Liver (tissue), 3 donors: ENCODE results near the gene STEAP2.

Experiments used
- GABPA ChIP-seq, 2 donors: IDR thresholded peaks in 1 of 2; conservative IDR thresholded peaks in 1 of 2; 2 replicates each; pipeline ENCODE4 v1.6.1; 2016; ENCODE audit warnings: antibody characterized with exemption in 2 of 2, mild to moderate bottlenecking in 1 of 2, moderate library complexity in 1 of 2
- JUND ChIP-seq, 2 donors: IDR thresholded peaks; 2 replicates each; pipeline ENCODE4 v1.6.1; 2016; ENCODE audit warnings: antibody characterized with exemption in 2 of 2
- TF ChIP-seq, protein P1 (sequence below): fragments of 150-350 bp; IDR thresholded peaks from 2 replicates; pipeline ENCODE4 v1.5.1; 2017; ENCODE audit warnings: improper control_type of control experiment, low read depth, low read length; ENCODE audit not compliant: missing input control
- TF ChIP-seq, protein P2 (sequence below): IDR thresholded peaks from 2 replicates; pipeline ENCODE4 v1.6.1; 2016; ENCODE audit warnings: antibody characterized with exemption
- donor health status: healthy.
- donor health status: healthy.

DNA sequence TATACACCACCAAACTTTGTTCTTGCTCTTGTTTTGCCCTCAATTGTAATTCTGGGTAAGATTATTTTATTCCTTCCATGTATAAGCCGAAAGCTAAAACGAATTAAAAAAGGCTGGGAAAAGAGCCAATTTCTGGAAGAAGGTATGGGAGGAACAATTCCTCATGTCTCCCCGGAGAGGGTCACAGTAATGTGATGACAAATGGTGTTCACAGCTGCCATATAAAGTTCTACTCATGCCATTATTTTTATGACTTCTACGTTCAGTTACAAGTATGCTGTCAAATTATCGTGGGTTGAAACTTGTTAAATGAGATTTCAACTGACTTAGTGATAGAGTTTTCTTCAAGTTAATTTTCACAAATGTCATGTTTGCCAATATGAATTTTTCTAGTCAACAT is 20.9 kb downstream of the STEAP2 start:
- TF ChIP-seq, protein P1, sequence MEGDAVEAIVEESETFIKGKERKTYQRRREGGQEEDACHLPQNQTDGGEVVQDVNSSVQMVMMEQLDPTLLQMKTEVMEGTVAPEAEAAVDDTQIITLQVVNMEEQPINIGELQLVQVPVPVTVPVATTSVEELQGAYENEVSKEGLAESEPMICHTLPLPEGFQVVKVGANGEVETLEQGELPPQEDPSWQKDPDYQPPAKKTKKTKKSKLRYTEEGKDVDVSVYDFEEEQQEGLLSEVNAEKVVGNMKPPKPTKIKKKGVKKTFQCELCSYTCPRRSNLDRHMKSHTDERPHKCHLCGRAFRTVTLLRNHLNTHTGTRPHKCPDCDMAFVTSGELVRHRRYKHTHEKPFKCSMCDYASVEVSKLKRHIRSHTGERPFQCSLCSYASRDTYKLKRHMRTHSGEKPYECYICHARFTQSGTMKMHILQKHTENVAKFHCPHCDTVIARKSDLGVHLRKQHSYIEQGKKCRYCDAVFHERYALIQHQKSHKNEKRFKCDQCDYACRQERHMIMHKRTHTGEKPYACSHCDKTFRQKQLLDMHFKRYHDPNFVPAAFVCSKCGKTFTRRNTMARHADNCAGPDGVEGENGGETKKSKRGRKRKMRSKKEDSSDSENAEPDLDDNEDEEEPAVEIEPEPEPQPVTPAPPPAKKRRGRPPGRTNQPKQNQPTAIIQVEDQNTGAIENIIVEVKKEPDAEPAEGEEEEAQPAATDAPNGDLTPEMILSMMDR, result no peak
- TF ChIP-seq JUND (IDR thresholded peaks at IDR 0.05) (no peak), GABPA (IDR thresholded peaks at IDR 0.05 in 1 of 2, conservative IDR thresholded peaks at IDR 0.05 in 1 of 2) (no peak)
- TF ChIP-seq, protein P2, sequence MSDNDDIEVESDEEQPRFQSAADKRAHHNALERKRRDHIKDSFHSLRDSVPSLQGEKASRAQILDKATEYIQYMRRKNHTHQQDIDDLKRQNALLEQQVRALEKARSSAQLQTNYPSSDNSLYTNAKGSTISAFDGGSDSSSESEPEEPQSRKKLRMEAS, result no peak
